WI38 (cell line): Measurements from ENCODE around the gene TSSK6.

Source experiments
- H3K4me3 ChIP-seq: 2 replicates; pipeline ENCODE4 v1.5.1; 2011; ENCODE audit warnings: low read depth, mild to moderate bottlenecking, control low read depth, low read length
- TF ChIP-seq, protein P1 (sequence below): IDR thresholded peaks from 2 replicates; pipeline ENCODE4 v1.5.1; 2012; ENCODE audit warnings: low read depth, mild to moderate bottlenecking, control low read depth, low read length

The TSSK6 gene

DNA sequence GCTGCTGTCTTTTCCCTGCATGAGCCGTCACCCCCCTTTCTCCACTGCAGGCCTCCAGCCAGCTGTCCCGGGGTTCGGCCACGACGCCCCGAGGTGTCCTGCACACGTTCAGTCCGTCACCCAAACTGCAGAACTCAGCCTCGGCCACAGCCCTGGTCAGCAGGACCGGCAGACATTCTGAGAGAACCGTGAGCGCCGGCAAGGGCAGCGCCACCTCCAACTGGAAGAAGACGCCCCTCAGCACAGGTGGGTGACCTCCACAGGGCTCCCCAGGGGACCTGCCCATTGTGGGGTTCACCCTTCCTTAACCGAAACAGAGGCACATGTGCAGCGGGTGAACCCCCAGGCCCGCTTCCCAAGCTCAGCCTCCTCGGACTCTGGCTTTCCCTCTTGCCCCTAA is 13.1 kb downstream of the TSSK6 start:
- TF ChIP-seq, protein P1, sequence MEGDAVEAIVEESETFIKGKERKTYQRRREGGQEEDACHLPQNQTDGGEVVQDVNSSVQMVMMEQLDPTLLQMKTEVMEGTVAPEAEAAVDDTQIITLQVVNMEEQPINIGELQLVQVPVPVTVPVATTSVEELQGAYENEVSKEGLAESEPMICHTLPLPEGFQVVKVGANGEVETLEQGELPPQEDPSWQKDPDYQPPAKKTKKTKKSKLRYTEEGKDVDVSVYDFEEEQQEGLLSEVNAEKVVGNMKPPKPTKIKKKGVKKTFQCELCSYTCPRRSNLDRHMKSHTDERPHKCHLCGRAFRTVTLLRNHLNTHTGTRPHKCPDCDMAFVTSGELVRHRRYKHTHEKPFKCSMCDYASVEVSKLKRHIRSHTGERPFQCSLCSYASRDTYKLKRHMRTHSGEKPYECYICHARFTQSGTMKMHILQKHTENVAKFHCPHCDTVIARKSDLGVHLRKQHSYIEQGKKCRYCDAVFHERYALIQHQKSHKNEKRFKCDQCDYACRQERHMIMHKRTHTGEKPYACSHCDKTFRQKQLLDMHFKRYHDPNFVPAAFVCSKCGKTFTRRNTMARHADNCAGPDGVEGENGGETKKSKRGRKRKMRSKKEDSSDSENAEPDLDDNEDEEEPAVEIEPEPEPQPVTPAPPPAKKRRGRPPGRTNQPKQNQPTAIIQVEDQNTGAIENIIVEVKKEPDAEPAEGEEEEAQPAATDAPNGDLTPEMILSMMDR = no peak

GRCh38 chr19:19501798-19502197 is 13.6 kb downstream of the TSSK6 start:
- H3K4me3 ChIP-seq = no peak overlapping the region
- TF ChIP-seq, protein P1 = no peak

More for the DNA sequence above, 13.1 kb downstream of the TSSK6 start:
- H3K4me3 ChIP-seq = no peak overlapping the region

GRCh38 chr19:19500975-19501644 is 14.2 kb downstream of the TSSK6 start:
- TF ChIP-seq, protein P1 = no peak
- H3K4me3 ChIP-seq = no peak overlapping the region

- TF ChIP-seq, protein P1 = no peak
- no peak overlapping the region for H3K4me3 ChIP-seq
Measured at GRCh38 chr19:19499272-19499995, 15.9 kb downstream of the TSSK6 start.

DNA sequence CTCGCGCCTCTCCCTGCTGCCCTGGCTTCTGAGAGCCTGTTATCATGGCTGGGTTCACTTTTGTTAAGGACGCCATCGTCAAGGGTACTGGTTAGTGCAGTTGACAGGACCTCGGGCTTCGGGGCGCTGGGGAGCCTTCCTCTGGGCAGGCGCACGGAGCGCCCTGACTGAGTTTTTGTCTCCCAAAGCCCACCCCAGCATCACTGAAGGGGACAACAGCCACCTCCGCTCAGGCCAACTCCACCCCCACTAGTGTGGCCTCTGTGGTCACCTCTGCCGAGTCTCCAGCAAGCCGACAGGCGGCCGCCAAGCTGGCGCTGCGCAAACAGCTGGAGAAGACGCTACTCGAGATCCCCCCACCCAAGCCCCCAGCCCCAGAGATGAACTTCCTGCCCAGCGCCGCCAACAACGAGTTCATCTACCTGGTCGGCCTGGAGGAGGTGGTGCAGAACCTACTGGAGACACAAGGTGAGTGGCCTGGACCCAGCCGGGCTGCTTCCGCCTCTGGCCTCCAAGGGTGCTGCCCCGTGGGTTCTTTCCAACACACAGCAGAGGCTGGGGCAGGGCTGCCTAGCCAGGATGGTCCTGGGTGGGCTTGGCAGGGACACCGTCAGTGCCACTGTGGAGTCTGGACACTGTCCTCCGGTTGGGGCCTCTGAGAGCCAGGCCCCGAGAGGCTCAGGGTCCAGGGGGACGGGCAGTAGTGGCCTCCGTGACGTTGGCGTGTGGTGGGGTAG is 16.9 kb downstream of the TSSK6 start:
- TF ChIP-seq, protein P1 = no peak

GRCh38 chr19:19495614-19496603 is 19.4 kb downstream of the TSSK6 start:
- no peak overlapping the region for H3K4me3 ChIP-seq
- TF ChIP-seq, protein P1 = no peak

More for the DNA sequence above, 16.9 kb downstream of the TSSK6 start:
- H3K4me3 ChIP-seq = no peak overlapping the region
